SW480 (cell line): Measurements from ENCODE around the gene NRXN3.
A peak's percentile ranks its signal among the peaks of the same experiment; 100 is the strongest.

ENCODE experiments used
- DNase-seq: peaks from one replicate; pipeline ENCODE4 v3.0.0-alpha.2; 2016; ENCODE audit warnings: low spot score

NRXN3 gene

DNA sequence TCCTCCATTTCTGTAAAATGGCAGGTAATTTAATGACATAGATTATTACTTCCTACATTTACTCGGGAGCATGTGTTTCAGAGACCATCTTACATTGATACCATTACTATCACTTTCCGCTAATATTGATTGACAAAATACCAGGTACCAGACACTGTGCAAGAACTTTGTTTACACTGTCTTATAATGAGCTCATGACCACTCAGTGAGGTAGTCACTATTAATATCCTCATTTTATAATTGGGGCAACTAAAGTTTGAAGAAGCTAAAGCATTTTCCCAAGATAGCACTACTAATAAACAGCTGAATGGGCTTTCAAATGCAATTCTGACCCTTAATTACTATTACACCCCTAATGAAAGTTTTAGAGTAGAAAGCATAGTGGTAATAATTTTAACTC is 1306.4 kb downstream of the NRXN3 start:
- no peak for DNase-seq

- DNase-seq, result no peak
Measured at GRCh38 chr14:79480212-79480611, 1310.0 kb downstream of the NRXN3 start.

DNA sequence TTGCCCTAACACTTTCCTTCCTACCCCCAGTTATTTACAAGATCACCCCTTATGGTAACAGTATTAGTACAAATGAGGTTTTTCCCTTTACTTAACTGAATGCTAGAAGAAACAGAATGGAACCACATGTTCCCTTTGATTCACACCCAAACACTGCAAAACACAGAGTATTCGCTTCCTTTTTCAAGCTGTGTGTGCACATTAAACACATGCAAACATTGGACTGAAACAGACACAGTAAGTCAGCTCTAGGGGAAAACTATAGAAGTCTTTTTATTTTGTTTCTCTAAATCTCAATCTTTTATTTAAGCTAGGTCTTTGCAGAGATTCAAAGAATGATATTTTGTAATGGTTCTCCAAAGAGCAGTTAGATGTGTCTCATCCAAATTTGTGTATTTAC is 1312.7 kb downstream of the NRXN3 start:
- DNase-seq, result no peak

DNA sequence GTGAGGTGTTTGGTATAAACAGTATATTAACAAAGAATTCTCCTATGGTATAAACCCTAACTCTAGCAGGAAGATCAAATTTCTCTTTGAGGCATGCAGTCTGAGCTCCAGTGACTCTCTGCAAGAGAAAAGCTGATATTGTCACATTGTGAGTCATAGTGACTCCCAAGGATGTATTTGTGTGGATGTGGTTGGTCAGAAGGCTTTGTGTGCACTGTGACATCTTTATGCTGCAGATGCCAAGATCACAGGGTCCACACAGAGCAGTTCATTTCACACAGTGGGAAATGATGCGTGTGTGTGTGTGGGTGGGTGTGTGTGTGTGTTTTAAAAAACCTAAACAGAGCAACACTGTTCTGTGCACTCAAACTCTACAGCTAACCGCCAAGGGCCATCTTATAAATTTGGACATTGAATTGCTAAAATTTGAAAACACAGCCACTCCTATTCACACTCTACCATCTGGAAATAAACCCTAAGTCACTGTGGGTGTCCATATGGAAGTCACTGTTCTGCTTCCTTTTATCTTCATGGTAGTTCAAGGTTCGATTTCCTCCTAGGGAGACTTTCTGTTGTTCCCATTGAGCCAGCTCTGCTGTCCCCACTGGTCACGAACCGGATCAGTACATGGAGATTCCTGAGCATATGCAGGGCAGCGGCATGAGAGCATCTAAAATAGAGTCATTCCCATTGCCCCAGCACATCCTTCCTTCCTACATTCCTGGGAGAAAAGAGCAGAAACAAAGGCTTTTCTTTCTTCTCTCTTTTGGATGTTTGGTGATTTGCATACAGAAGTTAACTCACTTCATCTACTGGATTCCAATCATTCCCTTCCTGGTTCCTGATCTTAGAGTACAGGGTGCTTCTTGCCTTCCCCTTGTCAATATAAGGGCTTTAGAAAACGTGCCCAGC is 1313.6 kb downstream of the NRXN3 start:
- peak; percentile 8 for DNase-seq

DNA sequence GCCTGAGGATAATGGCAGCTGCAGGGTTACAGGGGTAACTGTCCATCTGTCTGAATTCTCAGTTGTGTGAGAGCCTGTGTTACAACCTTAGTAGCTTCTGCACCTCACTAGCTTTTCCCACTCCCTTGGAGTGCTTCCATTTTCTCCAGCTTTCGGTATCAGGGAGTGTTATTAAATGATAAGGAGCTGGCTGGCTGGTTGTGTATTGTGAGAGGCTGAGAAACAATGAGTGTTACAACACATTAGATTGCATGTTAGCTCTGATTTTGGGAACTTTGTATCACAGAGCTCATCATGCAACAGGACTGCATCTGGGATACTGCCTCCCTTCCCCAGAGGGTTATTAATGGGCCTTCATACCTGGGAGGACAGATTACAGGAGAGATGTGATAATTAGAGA is 1317.5 kb downstream of the NRXN3 start:
- DNase-seq, result no peak

- DNase-seq, result no peak
Measured at GRCh38 chr14:79491161-79491560, 1321.0 kb downstream of the NRXN3 start.

- no peak for DNase-seq
Measured at GRCh38 chr14:79493081-79493645, 1323.0 kb downstream of the NRXN3 start.

- DNase-seq, result no peak
Measured at GRCh38 chr14:79496701-79497100, 1326.5 kb downstream of the NRXN3 start.

DNA sequence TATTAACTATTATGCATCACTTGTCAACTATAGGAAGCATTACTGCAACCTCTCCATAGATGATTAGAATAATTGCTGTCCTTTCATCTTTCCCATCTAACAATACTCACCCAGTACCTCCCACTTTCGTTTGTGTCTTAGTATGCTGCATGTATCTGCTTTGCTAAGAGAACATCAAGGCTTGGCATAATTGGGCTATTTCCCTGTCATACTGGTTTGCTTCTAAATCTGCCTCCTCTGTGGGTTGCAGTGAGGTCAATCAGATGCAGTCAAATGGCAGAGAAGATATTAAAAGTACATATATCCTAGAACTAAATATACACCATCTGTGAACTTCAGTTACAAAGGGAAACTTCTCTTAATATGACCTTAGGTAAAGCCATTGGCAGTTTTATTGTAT is 1330.3 kb downstream of the NRXN3 start:
- no peak for DNase-seq

GRCh38 chr14:79502136-79502750 is 1332.1 kb downstream of the NRXN3 start:
- DNase-seq, result no peak

DNA sequence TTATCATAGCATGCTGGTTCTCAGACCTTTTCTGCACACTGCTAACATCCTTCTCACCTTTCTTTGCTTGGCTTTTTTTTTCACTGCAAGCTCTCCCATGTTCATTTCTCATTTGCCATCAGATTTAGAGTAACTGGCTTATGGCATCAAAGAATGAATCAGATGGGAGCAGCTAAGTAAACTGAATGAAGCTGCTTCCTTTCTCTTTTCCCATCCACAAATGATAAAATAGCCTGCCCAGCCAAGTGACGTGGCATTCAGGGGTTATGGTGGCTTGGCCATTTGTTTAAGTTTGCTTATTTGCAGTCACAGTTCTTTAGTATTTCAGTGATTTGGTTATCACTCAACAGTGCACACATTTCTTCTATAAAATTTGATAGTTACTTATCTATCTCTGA is 1332.6 kb downstream of the NRXN3 start:
- DNase-seq, result no peak

DNA sequence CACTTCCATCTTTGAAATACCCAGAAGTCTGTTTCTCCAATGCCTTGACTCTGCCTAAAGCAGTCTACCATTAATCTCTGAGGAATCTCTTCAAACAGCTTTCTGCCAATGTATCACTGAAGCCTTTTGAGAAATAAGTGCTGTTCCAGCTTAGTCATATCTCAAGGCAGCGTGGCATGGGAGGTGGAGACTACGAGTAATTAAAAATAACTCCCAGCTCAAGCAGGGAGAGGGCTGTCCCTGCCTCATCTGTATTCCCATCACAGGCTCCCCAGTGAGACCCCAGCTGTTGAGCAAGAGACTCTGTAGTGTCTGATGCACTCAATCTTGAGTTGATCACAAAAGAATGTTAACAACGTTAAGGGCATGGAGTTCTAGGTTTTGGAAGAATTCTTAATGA is 1340.5 kb downstream of the NRXN3 start:
- no peak for DNase-seq

- DNase-seq, result no peak
Measured at GRCh38 chr14:79511146-79511545, 1341.0 kb downstream of the NRXN3 start.

DNA sequence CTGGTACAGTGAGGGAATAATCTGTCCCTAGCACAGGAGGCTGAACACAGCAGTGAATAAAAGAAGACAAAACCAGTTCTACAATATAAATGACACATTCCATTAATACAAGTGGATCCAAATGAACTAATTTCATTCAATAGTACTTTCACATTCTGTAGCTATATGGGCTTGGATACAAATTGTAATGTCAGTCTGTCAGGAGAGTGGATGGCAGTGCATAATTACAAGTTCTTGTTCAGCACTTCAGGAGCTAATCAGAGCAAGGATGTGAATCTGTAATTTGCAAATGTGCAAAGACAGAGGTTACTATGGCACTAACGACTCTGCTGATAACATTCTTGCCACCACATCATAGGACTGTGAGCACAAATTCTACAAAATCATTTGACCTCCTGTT is 1343.3 kb downstream of the NRXN3 start:
- no peak for DNase-seq

- DNase-seq, result no peak
Measured at GRCh38 chr14:79514700-79515099, 1344.5 kb downstream of the NRXN3 start.

DNA sequence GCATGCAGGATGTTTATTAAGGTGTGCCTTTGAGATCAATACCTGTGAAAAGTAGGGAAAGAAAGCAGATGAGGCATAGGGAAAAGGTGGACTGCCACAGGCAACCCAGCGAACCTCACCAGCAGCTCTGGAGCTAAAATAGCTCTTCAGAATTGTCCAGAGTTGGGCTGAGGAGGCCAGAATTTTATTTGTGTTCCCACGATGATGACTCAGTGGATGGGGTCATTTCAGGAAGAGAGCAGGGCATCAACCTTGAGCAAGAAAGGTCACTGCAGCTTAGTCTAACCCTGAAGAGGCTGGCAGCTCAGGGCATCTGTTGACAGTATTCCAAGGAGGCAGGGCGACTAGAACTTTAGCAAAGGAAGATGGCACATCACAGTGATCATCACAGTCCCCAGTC is 1345.0 kb downstream of the NRXN3 start:
- no peak for DNase-seq

DNA sequence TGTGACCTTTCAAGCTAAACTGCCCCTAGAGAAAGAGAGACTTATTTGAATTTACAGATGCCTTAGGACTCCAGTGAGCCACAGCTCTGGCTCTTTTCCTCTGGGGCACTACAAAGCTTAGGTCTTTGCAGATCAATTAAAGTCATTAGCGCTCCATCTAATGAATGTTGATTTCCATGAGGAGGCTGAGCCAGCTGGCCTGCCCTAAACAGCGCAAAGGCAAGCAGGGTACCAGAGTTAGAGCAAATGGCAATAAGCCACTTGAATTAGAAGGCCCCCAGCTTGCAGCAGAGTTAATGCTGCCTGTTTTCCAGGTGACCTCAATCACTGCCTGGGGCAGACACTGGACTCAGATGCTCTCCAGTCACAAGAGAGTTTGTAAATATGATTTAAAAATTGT is 1345.8 kb downstream of the NRXN3 start:
- DNase-seq, result no peak

DNA sequence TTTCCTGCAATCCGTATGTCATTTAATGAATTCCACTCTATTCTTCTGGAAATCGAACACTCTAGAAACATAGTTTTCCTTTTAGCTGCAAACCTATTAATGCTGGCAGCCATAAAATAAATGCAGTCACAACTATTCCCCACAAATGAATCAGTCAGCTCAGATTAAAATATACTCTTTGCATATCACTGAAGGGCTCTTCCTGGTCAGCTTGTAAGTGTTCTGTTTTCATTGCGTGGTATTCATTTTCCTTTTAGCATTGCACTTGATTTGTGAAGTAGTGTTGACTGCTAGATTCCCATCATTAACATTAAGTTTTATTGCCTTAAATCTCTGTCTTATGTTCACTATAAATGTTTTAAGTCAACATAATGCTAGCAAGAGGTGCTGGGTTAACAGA is 1355.2 kb downstream of the NRXN3 start:
- DNase-seq, result no peak

DNA sequence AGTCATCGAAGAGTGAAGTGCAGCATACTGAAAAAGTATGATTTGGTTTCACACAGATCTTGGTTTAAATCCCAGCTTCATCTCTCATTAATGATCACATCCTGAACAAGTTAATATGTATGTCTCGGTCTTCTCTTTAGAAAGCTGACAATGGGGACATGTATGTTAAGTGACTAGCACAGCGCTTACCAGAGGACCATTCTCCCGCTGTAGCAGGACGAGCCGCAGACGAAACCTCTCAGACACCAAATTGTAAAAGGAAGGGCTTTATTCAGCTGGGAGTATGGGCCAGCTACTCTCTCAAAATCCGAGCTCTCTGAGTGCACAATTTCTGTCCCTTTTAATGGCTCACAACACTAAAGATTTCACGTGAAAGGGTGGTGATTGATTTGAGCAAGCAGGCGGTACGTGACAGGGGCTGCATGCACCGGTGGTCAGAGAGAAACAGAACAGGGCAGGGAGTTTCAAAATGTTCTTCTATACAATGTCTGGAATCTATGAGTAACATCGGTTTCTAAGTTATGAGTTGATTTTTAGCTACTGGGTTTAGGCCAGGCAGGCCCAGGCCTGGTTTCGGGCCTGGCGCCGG is 1358.7 kb downstream of the NRXN3 start:
- DNase-seq, result no peak

GRCh38 chr14:79530555-79530954 is 1360.4 kb downstream of the NRXN3 start:
- DNase-seq, result no peak

- DNase-seq, result no peak
Measured at GRCh38 chr14:79534703-79535353, 1364.7 kb downstream of the NRXN3 start.

DNA sequence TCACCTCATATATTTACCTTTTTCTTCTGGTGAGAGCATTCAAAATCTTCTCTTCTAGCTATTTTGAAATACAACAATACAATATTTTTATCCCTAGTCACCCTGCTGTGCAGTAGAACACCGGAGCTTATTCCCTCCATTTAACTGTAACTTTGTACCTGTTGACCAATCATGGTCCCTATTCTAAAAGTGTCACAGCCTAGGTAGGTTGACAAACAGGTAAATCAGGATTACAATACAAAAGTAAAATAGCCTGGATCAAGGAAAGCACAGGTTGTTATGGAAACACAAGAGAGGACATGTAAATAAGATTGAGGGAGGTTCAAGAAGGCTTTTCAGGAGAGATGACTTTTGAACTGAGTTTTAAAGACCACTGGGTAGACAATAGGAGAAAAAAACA is 1370.2 kb downstream of the NRXN3 start:
- no peak for DNase-seq
